Measurements from ENCODE around the gene PRPF4. TPM values are rescaled to one million over a fixed set of nuclear protein-coding genes. Genes with fewer than 3 reads are reported as not detected.

Gene PRPF4
- total and polyA plus RNA-seq, 9 of the 15 experiments (the other 6 are each of a cell fraction or from before 2014, with no cell fraction given), result 25.8 to 66.0 (median 39.8) TPM

DNA sequence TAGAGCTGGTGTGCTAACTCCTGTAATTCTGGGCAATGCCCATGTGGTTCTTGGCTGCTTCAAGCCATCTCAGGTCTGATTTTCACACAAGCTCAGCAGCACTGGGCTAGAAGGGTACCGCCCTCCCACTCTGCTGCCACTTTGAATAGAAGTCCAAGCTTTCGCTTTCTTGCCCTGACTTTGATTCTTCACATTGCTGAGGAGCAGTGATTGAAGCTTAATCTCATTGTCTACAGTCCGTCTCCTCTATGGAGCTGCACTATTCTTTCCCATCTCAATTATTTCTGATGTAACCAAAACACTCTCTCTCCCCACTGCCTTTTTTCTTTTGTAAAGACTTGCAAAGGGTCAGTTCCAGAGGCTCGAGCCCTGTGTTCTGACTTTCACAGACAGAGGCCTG, 40.6 kb downstream of the PRPF4 start:
- H3K4me2 ChIP-seq (ENCODE audit: insufficient read depth, low read length), result no peak overlapping the region
- POLR2A ChIA-PET, result interaction anchor here (0.8 kb wide), 1 partner anchor 94 kb away, joined by 4 read pairs; the partner anchor contains the start of genes C9orf43 and POLE3
- WGBS (ENCODE audit: insufficient coverage, low coverage, missing lambda C conversion rate), result 15% methylated on average over 4 of the region's 4 CpGs
- in situ Hi-C loops (cut with MboI), result no loop called here
- no peak for FAIRE-seq
- H3K27me3 ChIP-seq (ENCODE audit: control insufficient read depth in 2 of 2, insufficient read depth in 2 of 2, low read length in 2 of 2), result peaks cover 11 to 41% of the 10 kb centered on the region in 2 experiments; a peak in 4 of 5 replicates
- DNase-seq (ENCODE audit: extremely low read depth in 1 of 4, low spot score in 3 of 4), result no peak
- no peaks in the 10 kb centered on the region for H3K9me3 ChIP-seq (replicated peaks; ENCODE audit: control insufficient read depth, insufficient read depth, low read depth, low read length)
- CTCF ChIA-PET (ENCODE audit: low intra/inter-chr PET ratio), result no interaction called here
- no peaks in the 10 kb centered on the region for H3K79me2 ChIP-seq (ENCODE audit: control insufficient read depth, insufficient read depth, low read length)
- H3K9ac ChIP-seq (ENCODE audit: insufficient read depth in 1 of 2, low read depth in 2 of 2, low read length in 2 of 2), result no peak overlapping the region
- no peak overlapping the region for H3K4me3 ChIP-seq
- H3K27ac ChIP-seq (ENCODE audit: extremely low read depth, low read depth, low read length), result no peak overlapping the region
- no peaks in the 10 kb centered on the region for H3K4me1 ChIP-seq (replicated peaks in 1 of 2; ENCODE audit: control insufficient read depth in 2 of 2, insufficient read depth in 2 of 2, low read length in 2 of 2)
- H4K20me1 ChIP-seq (replicated peaks; ENCODE audit: control insufficient read depth, insufficient read depth, low read length), result 0 out of 2 replicates have a peak, but pooled peaks cover 3% of the 10 kb centered on the region
- H3K9me1 ChIP-seq (ENCODE audit: control insufficient read depth, insufficient read depth, low read length), result no peaks in the 10 kb centered on the region
- TF ChIP-seq, protein P1, sequence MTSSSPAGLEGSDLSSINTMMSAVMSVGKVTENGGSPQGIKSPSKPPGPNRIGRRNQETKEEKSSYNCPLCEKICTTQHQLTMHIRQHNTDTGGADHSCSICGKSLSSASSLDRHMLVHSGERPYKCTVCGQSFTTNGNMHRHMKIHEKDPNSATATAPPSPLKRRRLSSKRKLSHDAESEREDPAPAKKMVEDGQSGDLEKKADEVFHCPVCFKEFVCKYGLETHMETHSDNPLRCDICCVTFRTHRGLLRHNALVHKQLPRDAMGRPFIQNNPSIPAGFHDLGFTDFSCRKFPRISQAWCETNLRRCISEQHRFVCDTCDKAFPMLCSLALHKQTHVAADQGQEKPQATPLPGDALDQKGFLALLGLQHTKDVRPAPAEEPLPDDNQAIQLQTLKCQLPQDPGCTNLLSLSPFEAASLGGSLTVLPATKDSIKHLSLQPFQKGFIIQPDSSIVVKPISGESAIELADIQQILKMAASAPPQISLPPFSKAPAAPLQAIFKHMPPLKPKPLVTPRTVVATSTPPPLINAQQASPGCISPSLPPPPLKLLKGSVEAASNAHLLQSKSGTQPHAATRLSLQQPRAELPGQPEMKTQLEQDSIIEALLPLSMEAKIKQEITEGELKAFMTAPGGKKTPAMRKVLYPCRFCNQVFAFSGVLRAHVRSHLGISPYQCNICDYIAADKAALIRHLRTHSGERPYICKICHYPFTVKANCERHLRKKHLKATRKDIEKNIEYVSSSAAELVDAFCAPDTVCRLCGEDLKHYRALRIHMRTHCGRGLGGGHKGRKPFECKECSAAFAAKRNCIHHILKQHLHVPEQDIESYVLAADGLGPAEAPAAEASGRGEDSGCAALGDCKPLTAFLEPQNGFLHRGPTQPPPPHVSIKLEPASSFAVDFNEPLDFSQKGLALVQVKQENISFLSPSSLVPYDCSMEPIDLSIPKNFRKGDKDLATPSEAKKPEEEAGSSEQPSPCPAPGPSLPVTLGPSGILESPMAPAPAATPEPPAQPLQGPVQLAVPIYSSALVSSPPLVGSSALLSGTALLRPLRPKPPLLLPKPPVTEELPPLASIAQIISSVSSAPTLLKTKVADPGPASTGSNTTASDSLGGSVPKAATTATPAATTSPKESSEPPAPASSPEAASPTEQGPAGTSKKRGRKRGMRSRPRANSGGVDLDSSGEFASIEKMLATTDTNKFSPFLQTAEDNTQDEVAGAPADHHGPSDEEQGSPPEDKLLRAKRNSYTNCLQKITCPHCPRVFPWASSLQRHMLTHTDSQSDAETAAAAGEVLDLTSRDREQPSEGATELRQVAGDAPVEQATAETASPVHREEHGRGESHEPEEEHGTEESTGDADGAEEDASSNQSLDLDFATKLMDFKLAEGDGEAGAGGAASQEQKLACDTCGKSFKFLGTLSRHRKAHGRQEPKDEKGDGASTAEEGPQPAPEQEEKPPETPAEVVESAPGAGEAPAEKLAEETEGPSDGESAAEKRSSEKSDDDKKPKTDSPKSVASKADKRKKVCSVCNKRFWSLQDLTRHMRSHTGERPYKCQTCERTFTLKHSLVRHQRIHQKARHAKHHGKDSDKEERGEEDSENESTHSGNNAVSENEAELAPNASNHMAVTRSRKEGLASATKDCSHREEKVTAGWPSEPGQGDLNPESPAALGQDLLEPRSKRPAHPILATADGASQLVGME (CRISPR knock-in tag; IDR thresholded peaks at IDR 0.05), result no peak
- TF ChIP-seq KDM1A (IDR thresholded peaks at IDR 0.05), result peak; percentile 58 to 61; a peak in 3 of 4 replicates
- no peak overlapping the region for H2AFZ ChIP-seq (ENCODE audit: low read depth, low read length)
- ATAC-seq, result no peak
- intact Hi-C loops (cut with micrococcal nuclease), result no loop called here
- no peaks in the 10 kb centered on the region for H3K36me3 ChIP-seq (ENCODE audit: control insufficient read depth, insufficient read depth, low read length)
- no TSS peak for BruUV-seq (replicated peaks)

All from K562 (cell line).